Measurements from ENCODE around the gene IER5L.
A peak's percentile ranks its signal among the peaks of the same experiment; 100 is the strongest.

Gene IER5L

GRCh38 chr9:129142138-129142935 is 35.7 kb downstream of the IER5L start:
- Histone ChIP-seq H3K27me3 (ENCODE audit: insufficient read depth, low read length) (no peaks in the 10 kb centered on the region), H3K4me1 (ENCODE audit: insufficient read depth, low read length) (peaks cover 76% of the 10 kb centered on the region), H2AFZ (ENCODE audit: low read depth, low read length) (no peak overlapping the region), H3K36me3 (ENCODE audit: insufficient read depth, low read length) (peaks cover 23% of the 10 kb centered on the region), H3K4me3 (ENCODE audit: low read length) (no peak overlapping the region), H3K9me3 (ENCODE audit: low read length) (no peaks in the 10 kb centered on the region)

DNA sequence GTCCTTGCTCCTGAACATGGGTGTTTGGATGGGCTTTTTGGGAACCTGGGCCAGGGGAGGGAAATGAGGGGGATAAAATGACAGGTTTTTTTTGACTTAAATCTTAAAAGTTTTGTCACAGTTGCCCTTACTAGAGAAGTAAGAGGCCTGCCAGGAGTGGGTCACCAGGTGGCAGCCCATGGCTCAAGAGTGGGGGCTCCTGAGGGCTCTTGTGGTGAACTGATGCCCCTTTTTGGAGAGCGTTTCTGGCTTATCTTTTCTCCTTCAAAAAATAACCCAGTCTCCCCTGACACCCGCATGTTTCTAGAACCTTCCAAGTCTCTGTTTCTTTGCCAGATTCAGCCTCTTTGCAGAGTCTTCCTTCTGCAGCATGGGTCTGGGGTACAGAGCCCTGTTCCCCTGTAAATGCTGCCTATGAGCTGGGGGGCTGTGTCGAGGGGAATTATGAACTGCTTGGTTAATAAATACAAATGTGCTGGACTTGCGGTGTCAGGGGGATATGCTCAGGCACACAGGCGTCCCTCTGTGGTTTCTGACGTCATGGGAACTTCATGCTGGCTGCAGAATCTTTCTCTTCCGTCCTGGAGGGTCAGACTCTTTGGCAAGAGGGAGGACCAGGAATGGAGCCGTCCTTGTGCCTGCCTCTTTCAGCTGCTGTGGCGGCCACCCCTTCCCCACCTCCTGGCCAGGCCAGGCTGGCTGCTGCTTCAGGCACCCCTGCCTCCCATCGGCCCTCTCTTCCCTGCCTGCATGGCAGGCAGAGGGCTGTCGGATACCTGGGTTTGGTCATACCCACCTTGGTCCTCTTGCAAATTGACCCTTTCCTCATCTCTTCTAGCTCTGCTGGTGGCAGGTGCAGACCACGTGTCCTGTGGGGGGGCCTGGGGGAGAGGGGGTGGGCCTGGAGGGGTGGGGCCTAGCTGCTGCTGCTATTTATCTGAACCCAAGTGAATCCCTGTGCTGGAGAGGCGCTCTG is 36.7 kb downstream of the IER5L start:
- H3K4me3 ChIP-seq (ENCODE audit: low read length): peak overlapping the region; percentile 45
- H3K9me3 ChIP-seq (ENCODE audit: low read length): no peaks in the 10 kb centered on the region
- H3K4me1 ChIP-seq (ENCODE audit: insufficient read depth, low read length): peaks cover 79% of the 10 kb centered on the region
- no peak overlapping the region for H2AFZ ChIP-seq (ENCODE audit: low read depth, low read length)
- H3K36me3 ChIP-seq (ENCODE audit: insufficient read depth, low read length): peaks cover 27% of the 10 kb centered on the region
- no peaks in the 10 kb centered on the region for H3K27me3 ChIP-seq (ENCODE audit: insufficient read depth, low read length)

- Histone ChIP-seq H3K4me1 (ENCODE audit: insufficient read depth, low read length) (peaks cover 75% of the 10 kb centered on the region), H3K9me3 (ENCODE audit: low read length) (no peaks in the 10 kb centered on the region)
These were observed 37.5 kb downstream of the IER5L start for GRCh38 chr9:129140397-129141065.

GRCh38 chr9:129139993-129140396 is 38.1 kb downstream of the IER5L start:
- Histone ChIP-seq H3K4me3 (ENCODE audit: low read length) (peak overlapping the region; percentile 45), H3K9me3 (ENCODE audit: low read length) (no peaks in the 10 kb centered on the region), H3K36me3 (ENCODE audit: insufficient read depth, low read length) (peaks cover 28% of the 10 kb centered on the region), H3K27me3 (ENCODE audit: insufficient read depth, low read length) (no peaks in the 10 kb centered on the region), H2AFZ (ENCODE audit: low read depth, low read length) (no peak overlapping the region), H3K4me1 (ENCODE audit: insufficient read depth, low read length) (peaks cover 71% of the 10 kb centered on the region)

More at GRCh38 chr9:129140397-129141065, 37.5 kb downstream of the IER5L start:
- Histone ChIP-seq H3K36me3 (ENCODE audit: insufficient read depth, low read length) (peaks cover 29% of the 10 kb centered on the region), H3K27me3 (ENCODE audit: insufficient read depth, low read length) (no peaks in the 10 kb centered on the region), H2AFZ (ENCODE audit: low read depth, low read length) (no peak overlapping the region), H3K4me3 (ENCODE audit: low read length) (peak overlapping the region; percentile 45)

DNA sequence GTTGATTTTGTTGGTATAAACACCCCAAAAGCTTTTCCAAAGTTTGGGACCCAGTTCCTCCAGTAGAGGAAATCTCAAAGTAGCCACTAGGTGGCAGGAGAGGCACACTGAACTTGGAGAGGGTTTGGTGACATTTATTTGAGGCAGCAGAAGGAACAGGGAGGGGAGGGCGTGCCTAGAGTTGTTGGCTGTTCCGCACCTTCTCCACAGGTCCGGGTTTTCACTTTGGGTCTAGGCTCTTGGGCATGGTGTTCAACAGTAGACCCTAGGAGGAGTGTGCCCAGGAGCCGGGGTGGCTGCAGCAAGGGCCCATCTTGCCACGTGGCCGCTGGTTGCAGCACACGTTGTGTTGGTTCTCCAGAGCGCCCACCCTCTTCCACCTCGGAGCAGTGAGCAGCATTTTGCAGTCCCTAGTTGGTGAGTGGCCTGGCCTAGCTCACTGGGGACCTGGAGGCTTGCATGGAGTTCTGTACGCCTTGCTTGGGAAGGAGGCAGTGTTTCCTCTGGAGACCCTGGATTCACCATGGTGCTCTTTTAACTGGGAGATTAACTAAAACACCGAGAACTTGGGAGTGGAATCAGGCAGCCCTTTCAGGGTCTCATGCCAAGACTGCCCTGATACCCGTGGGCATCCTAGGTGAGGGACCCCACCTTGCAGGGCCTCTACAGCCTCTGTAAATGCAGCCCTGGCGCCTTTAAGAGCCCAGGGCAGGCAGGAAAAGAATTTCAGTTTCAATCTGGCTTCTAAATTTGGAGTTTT is 38.6 kb downstream of the IER5L start:
- peak overlapping the region; percentile 45 for H3K4me3 ChIP-seq (ENCODE audit: low read length)
- H3K27me3 ChIP-seq (ENCODE audit: insufficient read depth, low read length): no peaks in the 10 kb centered on the region
- no peaks in the 10 kb centered on the region for H3K9me3 ChIP-seq (ENCODE audit: low read length)
- peaks cover 32% of the 10 kb centered on the region for H3K36me3 ChIP-seq (ENCODE audit: insufficient read depth, low read length)
- H2AFZ ChIP-seq (ENCODE audit: low read depth, low read length): no peak overlapping the region
- peaks cover 71% of the 10 kb centered on the region for H3K4me1 ChIP-seq (ENCODE audit: insufficient read depth, low read length)

DNA sequence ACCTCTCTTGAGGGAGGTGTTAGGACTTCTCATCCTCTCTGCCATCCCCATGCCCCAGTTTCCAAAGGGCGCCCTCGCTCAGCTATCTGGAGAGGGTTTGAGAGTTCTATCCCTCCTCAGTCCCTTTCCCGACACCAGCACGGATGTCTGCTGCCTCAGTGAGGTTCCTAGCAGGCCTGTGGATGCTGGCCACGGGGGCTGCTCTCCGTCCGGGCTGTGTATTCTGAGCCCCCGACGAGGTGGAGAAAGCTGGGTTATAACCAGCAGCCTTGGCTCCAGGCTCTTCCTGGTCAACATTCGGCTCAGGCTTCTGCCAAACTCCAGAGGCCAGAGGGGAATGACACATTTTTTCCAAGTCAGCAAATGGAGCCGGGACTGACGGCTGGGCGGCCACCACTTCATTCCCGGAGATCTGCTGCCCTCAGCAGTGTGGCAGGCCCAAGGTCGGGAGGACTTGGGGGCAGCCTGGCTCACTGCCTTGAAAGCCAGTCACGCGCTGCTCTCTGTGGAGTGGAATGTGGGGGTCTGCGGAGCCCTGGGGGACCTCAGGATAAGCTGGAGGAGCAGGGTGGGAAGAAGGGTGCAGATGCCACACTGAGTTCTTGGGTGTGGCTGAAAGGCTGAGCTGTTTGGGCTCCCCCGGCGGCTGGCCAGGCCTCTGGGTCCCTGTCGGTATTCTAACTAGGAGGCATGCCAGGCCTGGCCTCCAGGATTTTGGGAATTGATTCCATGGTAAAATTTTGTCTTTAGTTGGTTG is 39.4 kb downstream of the IER5L start:
- H2AFZ ChIP-seq (ENCODE audit: low read depth, low read length): no peak overlapping the region
- peaks cover 30% of the 10 kb centered on the region for H3K36me3 ChIP-seq (ENCODE audit: insufficient read depth, low read length)
- no peaks in the 10 kb centered on the region for H3K27me3 ChIP-seq (ENCODE audit: insufficient read depth, low read length)
- H3K4me3 ChIP-seq (ENCODE audit: low read length): no peak overlapping the region
- no peaks in the 10 kb centered on the region for H3K9me3 ChIP-seq (ENCODE audit: low read length)
- H3K4me1 ChIP-seq (ENCODE audit: insufficient read depth, low read length): peaks cover 71% of the 10 kb centered on the region

DNA sequence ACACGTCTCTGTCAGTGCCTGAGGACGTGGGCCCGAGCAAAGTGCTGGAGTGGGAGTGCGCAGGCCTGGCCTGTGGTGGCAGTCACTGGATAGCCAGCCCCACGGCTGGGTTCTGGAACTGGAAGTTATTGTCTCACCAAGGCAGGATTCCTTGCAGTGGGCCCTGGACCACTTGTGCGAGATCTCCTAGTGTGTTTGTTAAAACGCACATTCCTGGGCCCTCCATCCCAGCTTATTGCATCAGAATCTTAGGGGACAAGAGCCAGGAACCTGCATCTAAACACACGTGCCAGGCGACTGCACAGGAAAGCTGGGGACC is 40.0 kb downstream of the IER5L start:
- no peaks in the 10 kb centered on the region for H3K27me3 ChIP-seq (ENCODE audit: insufficient read depth, low read length)
- H3K9me3 ChIP-seq (ENCODE audit: low read length): no peaks in the 10 kb centered on the region
- H3K4me3 ChIP-seq (ENCODE audit: low read length): no peak overlapping the region
- peaks cover 66% of the 10 kb centered on the region for H3K4me1 ChIP-seq (ENCODE audit: insufficient read depth, low read length)
- no peak overlapping the region for H2AFZ ChIP-seq (ENCODE audit: low read depth, low read length)
- H3K36me3 ChIP-seq (ENCODE audit: insufficient read depth, low read length): peaks cover 33% of the 10 kb centered on the region

- no peak overlapping the region for H2AFZ ChIP-seq (ENCODE audit: low read depth, low read length)
- H3K27me3 ChIP-seq (ENCODE audit: insufficient read depth, low read length): no peaks in the 10 kb centered on the region
- H3K4me3 ChIP-seq (ENCODE audit: low read length): no peak overlapping the region
- no peaks in the 10 kb centered on the region for H3K9me3 ChIP-seq (ENCODE audit: low read length)
- H3K4me1 ChIP-seq (ENCODE audit: insufficient read depth, low read length): peaks cover 60% of the 10 kb centered on the region
- H3K36me3 ChIP-seq (ENCODE audit: insufficient read depth, low read length): peaks cover 31% of the 10 kb centered on the region
These were observed 40.5 kb downstream of the IER5L start for GRCh38 chr9:129137292-129138143.

GRCh38 chr9:129136446-129137035 is 41.5 kb downstream of the IER5L start:
- Histone ChIP-seq H3K36me3 (ENCODE audit: insufficient read depth, low read length) (peaks cover 27% of the 10 kb centered on the region), H3K9me3 (ENCODE audit: low read length) (no peaks in the 10 kb centered on the region), H3K27me3 (ENCODE audit: insufficient read depth, low read length) (no peaks in the 10 kb centered on the region), H2AFZ (ENCODE audit: low read depth, low read length) (no peak overlapping the region), H3K4me3 (ENCODE audit: low read length) (no peak overlapping the region), H3K4me1 (ENCODE audit: insufficient read depth, low read length) (peaks cover 50% of the 10 kb centered on the region)

- Histone ChIP-seq H2AFZ (ENCODE audit: low read depth, low read length) (no peak overlapping the region), H3K4me3 (ENCODE audit: low read length) (no peak overlapping the region), H3K27me3 (ENCODE audit: insufficient read depth, low read length) (no peaks in the 10 kb centered on the region), H3K4me1 (ENCODE audit: insufficient read depth, low read length) (peaks cover 41% of the 10 kb centered on the region), H3K9me3 (ENCODE audit: low read length) (no peaks in the 10 kb centered on the region), H3K36me3 (ENCODE audit: insufficient read depth, low read length) (peaks cover 34% of the 10 kb centered on the region)
These were observed 42.6 kb downstream of the IER5L start for GRCh38 chr9:129135476-129135875.

- peaks cover 40% of the 10 kb centered on the region for H3K36me3 ChIP-seq (ENCODE audit: insufficient read depth, low read length)
- H3K4me3 ChIP-seq (ENCODE audit: low read length): no peak overlapping the region
These were observed 45.0 kb downstream of the IER5L start for GRCh38 chr9:129133082-129133481.

More at GRCh38 chr9:129133082-129133481, 45.0 kb downstream of the IER5L start:
- H3K27me3 ChIP-seq (ENCODE audit: insufficient read depth, low read length): no peaks in the 10 kb centered on the region
- H3K4me1 ChIP-seq (ENCODE audit: insufficient read depth, low read length): peaks cover 20% of the 10 kb centered on the region
- no peaks in the 10 kb centered on the region for H3K9me3 ChIP-seq (ENCODE audit: low read length)
- no peak overlapping the region for H2AFZ ChIP-seq (ENCODE audit: low read depth, low read length)

Data from neuron (in vitro differentiated cells).